Renal cortical epithelial cell (primary cell): ENCODE results near the gene WNK4. TPM values are rescaled to one million over a fixed set of nuclear protein-coding genes. Genes with fewer than 3 reads are reported as not detected.
A peak's percentile ranks its signal among the peaks of the same experiment; 100 is the strongest.

ENCODE experiments used
- DNase-seq: peaks from one replicate; pipeline ENCODE4 v3.0.0-alpha.2; 2011; ENCODE audit warnings: low read depth
- total RNA-seq: library from RNA; depleted of rRNA; stranded (reverse); fragments of >200 nt; gene quantifications from 2 replicates; pipeline ENCODE4 v1.2.3, GENCODE V29; 2014

Gene WNK4
- total RNA-seq, 1 donor from 2014 or later, result 9.7 TPM

GRCh38 chr17:42797067-42798007 is 16.9 kb downstream of the WNK4 start:
- peak; percentile 97 for DNase-seq

- DNase-seq, result no peak
Measured at GRCh38 chr17:42798011-42798382, 17.6 kb downstream of the WNK4 start.

GRCh38 chr17:42798383-42799380 is 18.3 kb downstream of the WNK4 start, which contains the start of the genes CNTD1 and COA3:
TSS of gene CNTD1 (plus strand) at chr17:42798861. CDS start at chr17:42799068, 207 bp downstream.
TSS of gene COA3 (minus strand) at chr17:42798704. CDS start at chr17:42798681, 23 bp downstream.
- peak; percentile 55 for DNase-seq

GRCh38 chr17:42803074-42803883 is 22.9 kb downstream of the WNK4 start:
- no peak for DNase-seq

GRCh38 chr17:42804918-42805367 is 24.5 kb downstream of the WNK4 start:
- DNase-seq, result peak; percentile 41

- no peak for DNase-seq
Measured at GRCh38 chr17:42806249-42806648, 25.8 kb downstream of the WNK4 start.

GRCh38 chr17:42809250-42809649 is 28.8 kb downstream of the WNK4 start:
- peak; percentile 61 for DNase-seq

GRCh38 chr17:42814633-42815399 is 34.4 kb downstream of the WNK4 start:
- DNase-seq, result no peak

GRCh38 chr17:42817866-42818265 is 37.5 kb downstream of the WNK4 start:
- DNase-seq, result no peak

GRCh38 chr17:42818379-42818778 is 38.0 kb downstream of the WNK4 start:
- DNase-seq, result no peak

- DNase-seq, result peak; percentile 49
Measured at GRCh38 chr17:42819939-42820535, 39.6 kb downstream of the WNK4 start.

- DNase-seq, result no peak
Measured at GRCh38 chr17:42821176-42821575, 40.8 kb downstream of the WNK4 start.

- DNase-seq, result no peak
Measured at GRCh38 chr17:42827472-42827871, 47.1 kb downstream of the WNK4 start.

- no peak for DNase-seq
Measured at GRCh38 chr17:42830971-42831370, 50.6 kb downstream of the WNK4 start.

GRCh38 chr17:42832213-42832933 is 52.0 kb downstream of the WNK4 start:
- DNase-seq, result no peak

- DNase-seq, result peak; percentile 68
Measured at GRCh38 chr17:42832934-42833766, 52.7 kb downstream of the WNK4 start, which contains the start of gene PSME3. TSS of gene PSME3 (plus strand) at chr17:42833397. CDS start at chr17:42833632, 235 bp downstream.

- no peak for DNase-seq
Measured at GRCh38 chr17:42833767-42834422, 53.5 kb downstream of the WNK4 start.

- peak; percentile 34 for DNase-seq
Measured at GRCh38 chr17:42835732-42836131, 55.3 kb downstream of the WNK4 start.
